WERI-Rb-1 (cell line): ENCODE measurements around the gene CACNA1I.

Experiments
- DNase-seq: peaks from one replicate; pipeline ENCODE4 v3.0.0-alpha.2; 2020
- H3K27ac ChIP-seq: fragments of 250-450 bp; sonication (Bioruptor Pico); 2 replicates; pipeline ENCODE4 v1.5.1; 2020; ENCODE audit warnings: mild to moderate bottlenecking, moderate library complexity
- H3K27me3 ChIP-seq: fragments of 250-450 bp; sonication (Bioruptor Pico); 2 replicates; pipeline ENCODE4 v1.5.1; 2021; ENCODE audit warnings: mild to moderate bottlenecking, low read depth, moderate library complexity; ENCODE audit not compliant: insufficient read depth, severe bottlenecking
- H3K36me3 ChIP-seq: fragments of 250-450 bp; sonication (Bioruptor Pico); 2 replicates; pipeline ENCODE4 v1.5.1; 2020; ENCODE audit warnings: mild to moderate bottlenecking, moderate library complexity
- H3K4me3 ChIP-seq: 2 replicates; pipeline ENCODE4 v1.5.1; 2011; ENCODE audit warnings: low read depth, mild to moderate bottlenecking, control low read depth, low read length
- H3K9me3 ChIP-seq: fragments of 250-450 bp; sonication (Bioruptor Pico); 2 replicates; pipeline ENCODE4 v1.5.1; 2021; ENCODE audit warnings: mild to moderate bottlenecking, moderate library complexity; ENCODE audit not compliant: severe bottlenecking
- TF ChIP-seq, protein P1 (sequence below): IDR thresholded peaks from 2 replicates; pipeline ENCODE4 v1.5.1; 2011; ENCODE audit warnings: low read depth, mild to moderate bottlenecking, control low read depth, inconsistent platforms, low read length

CACNA1I gene

DNA sequence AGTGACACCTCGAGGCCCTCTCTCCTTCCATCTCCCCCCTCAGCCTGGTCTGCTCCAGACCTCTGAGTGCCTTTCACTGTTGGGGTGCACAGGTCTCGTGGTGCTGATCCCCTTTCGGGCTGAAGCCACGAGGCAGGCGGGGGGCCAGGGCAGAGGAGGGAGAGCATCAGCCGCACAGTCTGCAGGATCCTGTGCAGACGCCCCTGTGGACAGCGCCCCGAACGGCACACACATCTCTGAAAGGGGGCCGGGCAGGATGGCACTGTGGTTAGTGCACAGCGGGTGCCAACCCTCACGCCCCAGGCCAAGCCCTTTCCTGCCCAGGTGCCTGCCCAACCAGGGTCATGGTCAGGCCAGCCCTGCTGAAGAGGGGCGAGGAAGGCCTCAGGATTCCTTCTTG lies 56.7 kb downstream of the CACNA1I start:
- Histone ChIP-seq H3K4me3 (no peak overlapping the region), H3K27ac (no peak overlapping the region), H3K9me3 (no peaks in the 10 kb centered on the region), H3K36me3 (no peaks in the 10 kb centered on the region), H3K27me3 (no peaks in the 10 kb centered on the region)
- TF ChIP-seq, protein P1, sequence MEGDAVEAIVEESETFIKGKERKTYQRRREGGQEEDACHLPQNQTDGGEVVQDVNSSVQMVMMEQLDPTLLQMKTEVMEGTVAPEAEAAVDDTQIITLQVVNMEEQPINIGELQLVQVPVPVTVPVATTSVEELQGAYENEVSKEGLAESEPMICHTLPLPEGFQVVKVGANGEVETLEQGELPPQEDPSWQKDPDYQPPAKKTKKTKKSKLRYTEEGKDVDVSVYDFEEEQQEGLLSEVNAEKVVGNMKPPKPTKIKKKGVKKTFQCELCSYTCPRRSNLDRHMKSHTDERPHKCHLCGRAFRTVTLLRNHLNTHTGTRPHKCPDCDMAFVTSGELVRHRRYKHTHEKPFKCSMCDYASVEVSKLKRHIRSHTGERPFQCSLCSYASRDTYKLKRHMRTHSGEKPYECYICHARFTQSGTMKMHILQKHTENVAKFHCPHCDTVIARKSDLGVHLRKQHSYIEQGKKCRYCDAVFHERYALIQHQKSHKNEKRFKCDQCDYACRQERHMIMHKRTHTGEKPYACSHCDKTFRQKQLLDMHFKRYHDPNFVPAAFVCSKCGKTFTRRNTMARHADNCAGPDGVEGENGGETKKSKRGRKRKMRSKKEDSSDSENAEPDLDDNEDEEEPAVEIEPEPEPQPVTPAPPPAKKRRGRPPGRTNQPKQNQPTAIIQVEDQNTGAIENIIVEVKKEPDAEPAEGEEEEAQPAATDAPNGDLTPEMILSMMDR: no peak
- no peak for DNase-seq

DNA sequence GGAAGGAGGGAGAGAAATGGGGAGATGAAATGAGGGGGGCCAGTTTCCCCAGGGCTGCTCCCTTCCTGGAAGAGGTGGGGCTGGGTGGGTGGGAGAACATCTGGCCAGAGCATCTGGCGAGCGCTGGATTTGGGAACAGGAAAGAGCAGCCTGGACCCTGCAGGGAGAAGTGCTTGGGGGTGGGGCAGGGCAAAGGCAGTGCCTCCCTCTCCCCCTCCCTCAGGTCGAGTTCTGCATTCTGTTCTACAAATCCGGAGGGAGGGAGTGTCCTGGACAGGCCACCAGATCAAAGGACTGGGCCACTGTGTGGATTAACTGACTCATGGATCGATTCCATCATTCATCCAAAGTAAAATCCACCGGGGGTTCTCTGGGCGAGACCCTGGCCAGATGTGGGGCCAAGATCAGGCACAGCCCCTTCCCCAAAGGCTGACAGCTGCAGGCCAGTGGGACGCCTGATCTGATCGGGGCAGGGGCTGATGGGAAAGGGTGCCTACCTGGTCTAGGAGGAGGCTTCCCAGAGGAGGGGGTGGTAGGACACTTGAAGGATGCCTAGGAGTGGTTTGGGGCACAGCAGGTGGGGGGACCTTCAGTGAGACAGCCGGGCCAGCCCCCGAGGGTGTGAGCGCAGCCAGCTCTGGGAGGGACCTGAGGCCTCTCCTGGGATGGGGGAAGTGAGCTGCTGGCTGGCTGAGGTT lies 57.5 kb downstream of the CACNA1I start:
- DNase-seq: peak; percentile 65
- TF ChIP-seq, protein P1: no peak
- Histone ChIP-seq H3K4me3 (no peak overlapping the region), H3K27me3 (no peaks in the 10 kb centered on the region), H3K36me3 (no peaks in the 10 kb centered on the region), H3K9me3 (no peaks in the 10 kb centered on the region), H3K27ac (no peak overlapping the region)

DNA sequence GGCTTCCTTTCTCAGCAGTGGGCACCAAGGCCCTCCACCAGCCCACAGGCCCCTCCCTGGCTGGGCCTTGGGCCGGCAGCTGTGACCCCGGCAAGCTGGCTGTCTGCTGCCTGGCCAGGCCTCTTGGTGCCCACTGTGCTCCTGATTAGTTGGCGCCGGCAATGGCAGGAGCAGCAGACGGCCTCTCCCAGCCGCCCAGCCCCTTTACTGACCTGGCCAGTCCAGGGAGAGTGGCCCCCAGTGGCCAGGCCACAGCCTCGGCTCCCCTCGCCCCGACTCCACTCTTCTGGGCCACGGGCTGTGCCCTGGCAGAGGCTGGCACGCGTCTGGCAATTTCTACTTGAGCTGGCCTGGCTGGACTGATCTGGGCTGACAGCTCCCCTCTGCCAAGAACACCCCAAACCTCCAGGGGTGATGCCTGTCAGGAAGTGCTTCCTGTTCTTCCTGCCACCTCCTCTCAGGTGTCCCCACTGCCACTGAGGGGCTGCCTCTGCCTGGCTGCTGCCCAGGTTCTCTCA lies 58.1 kb downstream of the CACNA1I start:
- Histone ChIP-seq H3K36me3 (no peaks in the 10 kb centered on the region), H3K27ac (no peak overlapping the region), H3K27me3 (no peaks in the 10 kb centered on the region), H3K9me3 (no peaks in the 10 kb centered on the region), H3K4me3 (no peak overlapping the region)
- no peak for DNase-seq
- TF ChIP-seq, protein P1: no peak

DNA sequence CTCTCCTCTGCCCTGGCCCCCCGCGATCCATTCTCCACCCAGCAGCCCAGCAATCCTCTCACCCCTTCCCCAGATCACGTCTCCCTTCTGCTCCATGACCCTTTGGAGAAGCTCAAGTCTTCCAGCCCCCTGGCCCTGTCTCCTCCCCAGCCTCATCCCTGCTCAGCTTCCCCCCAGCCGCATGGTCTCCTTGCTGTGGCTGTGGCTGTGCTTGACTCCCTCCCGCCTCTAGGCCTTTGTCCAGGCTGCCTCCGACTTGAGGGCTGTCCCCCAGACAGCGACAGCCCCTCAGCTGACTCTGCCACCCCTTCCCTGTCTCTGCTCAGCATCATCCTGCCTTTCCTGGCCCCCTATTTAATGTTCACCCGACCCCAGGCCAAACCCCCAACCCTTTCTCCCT lies 59.3 kb downstream of the CACNA1I start:
- H3K36me3 ChIP-seq: no peaks in the 10 kb centered on the region
- H3K27me3 ChIP-seq: no peaks in the 10 kb centered on the region
- no peak overlapping the region for H3K4me3 ChIP-seq
- no peak for DNase-seq
- TF ChIP-seq, protein P1: no peak
- H3K9me3 ChIP-seq: no peaks in the 10 kb centered on the region
- H3K27ac ChIP-seq: no peak overlapping the region; the same call in 1 of the 2 replicates

DNA sequence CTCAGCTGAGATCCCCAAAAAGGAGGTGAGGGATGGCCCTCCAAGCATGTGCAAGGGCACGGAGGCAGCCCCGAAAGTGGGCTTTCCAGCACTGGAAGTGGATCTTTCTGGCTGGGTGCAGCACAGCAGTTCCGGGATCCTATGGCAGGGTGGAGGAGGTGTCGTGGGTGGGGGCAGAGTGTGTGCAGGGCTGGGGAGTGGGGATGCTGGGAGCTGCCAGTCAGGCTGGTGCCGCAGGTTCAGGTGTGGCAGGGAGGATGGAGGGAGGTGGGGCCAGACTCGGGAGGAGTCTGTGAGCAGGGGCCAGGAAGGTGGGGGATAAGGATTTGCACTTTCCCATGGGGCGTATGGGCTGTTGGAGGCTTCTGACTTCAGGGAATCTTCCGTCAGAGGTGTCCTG lies 60.2 kb downstream of the CACNA1I start:
- Histone ChIP-seq H3K4me3 (no peak overlapping the region), H3K9me3 (no peaks in the 10 kb centered on the region), H3K36me3 (no peaks in the 10 kb centered on the region), H3K27me3 (no peaks in the 10 kb centered on the region), H3K27ac (no peak overlapping the region)
- TF ChIP-seq, protein P1: no peak
- DNase-seq: no peak
